ENCODE data around the gene GADD45GIP1.
"Not testable (repeated sequence)": the region's sequence is repeated elsewhere in the genome, so short reads cannot be mapped to it uniquely, and the experiment has no call there.

The GADD45GIP1 gene

GRCh38 chr19:12976109-12976508 lies 19.1 kb upstream of the GADD45GIP1 start:
- not testable (repeated sequence) for H3K4me3 ChIP-seq (ENCODE audit: low read length in 2 of 2); H3K36me3 ChIP-seq (ENCODE audit: control insufficient read depth in 2 of 2, insufficient read depth in 2 of 2, low read length in 2 of 2); H3K27me3 ChIP-seq (ENCODE audit: control insufficient read depth in 2 of 2, insufficient read depth in 2 of 2, low read length in 2 of 2); H3K4me1 ChIP-seq (ENCODE audit: control insufficient read depth in 2 of 2, insufficient read depth in 2 of 2, low read length in 2 of 2); H3K9ac ChIP-seq (ENCODE audit: low read depth in 1 of 2, low read length in 2 of 2); H3K9me3 ChIP-seq (ENCODE audit: control insufficient read depth in 2 of 2, low read length in 2 of 2); H3K27ac ChIP-seq (ENCODE audit: low read depth in 2 of 2, low read length in 2 of 2)

GRCh38 chr19:12975221-12975741 lies 18.3 kb upstream of the GADD45GIP1 start:
- Histone ChIP-seq H3K27ac (ENCODE audit: low read depth in 2 of 2, low read length in 2 of 2) (no peak overlapping the region), H3K9ac (ENCODE audit: low read depth in 1 of 2, low read length in 2 of 2) (no peak overlapping the region), H3K9me3 (ENCODE audit: control insufficient read depth in 2 of 2, low read length in 2 of 2) (no peaks in the 10 kb centered on the region), H3K27me3 (ENCODE audit: control insufficient read depth in 2 of 2, insufficient read depth in 2 of 2, low read length in 2 of 2) (no peaks in the 10 kb centered on the region), H3K36me3 (ENCODE audit: control insufficient read depth in 2 of 2, insufficient read depth in 2 of 2, low read length in 2 of 2) (no peaks in the 10 kb centered on the region), H3K4me1 (ENCODE audit: control insufficient read depth in 2 of 2, insufficient read depth in 2 of 2, low read length in 2 of 2) (no peaks in the 10 kb centered on the region), H3K4me3 (ENCODE audit: low read length in 2 of 2) (no peak overlapping the region)

DNA sequence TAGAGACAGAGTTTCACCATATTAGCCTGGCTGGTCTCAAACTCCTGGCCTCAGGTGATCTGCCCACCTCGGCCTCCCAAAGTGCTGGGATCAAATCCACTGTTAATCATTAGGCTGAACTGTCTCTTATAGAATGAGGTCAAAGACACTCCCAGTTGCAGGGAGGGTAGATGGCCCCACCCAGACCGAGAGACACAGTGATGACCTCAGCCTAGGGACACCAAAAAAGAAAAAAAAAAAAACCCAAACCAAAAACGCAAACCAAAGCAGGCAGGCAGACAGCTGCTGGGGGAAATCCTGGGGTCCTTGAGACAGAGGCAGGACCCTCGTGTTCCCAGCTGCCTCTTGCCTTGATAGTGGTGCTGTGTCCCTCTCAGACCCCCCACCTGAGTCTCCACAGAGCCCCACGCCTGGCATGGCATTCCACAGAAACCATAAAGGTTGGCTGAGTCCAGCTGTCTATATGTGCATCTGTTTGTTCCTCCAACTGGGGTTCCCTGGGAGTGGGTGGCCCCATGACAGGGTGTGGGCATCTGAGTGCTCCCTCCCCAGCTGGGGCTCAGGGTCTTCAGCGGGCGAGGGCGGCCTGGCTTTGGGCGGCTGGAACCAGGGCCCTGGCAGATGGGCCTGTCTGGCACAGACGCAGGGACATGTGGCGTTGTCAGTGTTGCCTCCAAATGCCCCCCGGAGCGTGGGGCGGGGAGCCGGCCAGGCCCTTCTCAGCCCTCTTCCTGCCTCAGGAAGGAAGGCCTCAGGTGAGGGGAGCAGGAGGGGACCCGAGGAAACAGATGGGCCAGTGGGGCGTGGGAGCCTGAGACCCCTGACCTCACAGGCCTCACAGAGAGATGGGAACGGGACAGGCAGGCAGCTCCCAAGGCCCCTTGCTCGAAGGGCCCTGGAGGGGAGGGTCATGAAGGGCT lies 17.5 kb upstream of the GADD45GIP1 start:
- H3K9me3 ChIP-seq (ENCODE audit: control insufficient read depth in 2 of 2, low read length in 2 of 2), result no peaks in the 10 kb centered on the region
- no peaks in the 10 kb centered on the region for H3K27me3 ChIP-seq (ENCODE audit: control insufficient read depth in 2 of 2, insufficient read depth in 2 of 2, low read length in 2 of 2)
- no peak overlapping the region for H3K9ac ChIP-seq (ENCODE audit: low read depth in 1 of 2, low read length in 2 of 2)
- no peaks in the 10 kb centered on the region for H3K36me3 ChIP-seq (ENCODE audit: control insufficient read depth in 2 of 2, insufficient read depth in 2 of 2, low read length in 2 of 2)
- no peaks in the 10 kb centered on the region for H3K4me1 ChIP-seq (ENCODE audit: control insufficient read depth in 2 of 2, insufficient read depth in 2 of 2, low read length in 2 of 2)
- no peak overlapping the region for H3K27ac ChIP-seq (ENCODE audit: low read depth in 2 of 2, low read length in 2 of 2)
- H3K4me3 ChIP-seq (ENCODE audit: low read length in 2 of 2), result no peak overlapping the region

DNA sequence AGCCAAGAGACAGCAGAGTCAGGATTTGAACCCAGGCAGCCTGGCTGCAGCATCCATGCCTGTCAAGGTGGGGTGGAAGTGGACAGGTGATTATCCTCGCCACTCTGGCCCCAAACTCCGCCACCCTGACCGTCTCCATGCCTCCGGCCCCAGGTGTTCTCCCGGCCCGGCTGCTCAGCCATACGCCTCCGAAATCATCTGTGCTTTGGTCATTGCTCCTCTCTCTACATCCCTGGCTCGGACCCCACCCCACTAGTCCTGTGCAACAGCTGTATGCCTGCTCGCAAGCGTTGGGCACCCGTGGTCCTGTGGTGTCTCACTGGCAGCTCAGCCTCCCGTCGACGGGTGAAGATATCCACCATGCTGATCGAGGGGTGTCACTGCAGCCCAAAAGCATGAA lies 16.2 kb upstream of the GADD45GIP1 start:
- H3K27ac ChIP-seq (ENCODE audit: low read depth in 2 of 2, low read length in 2 of 2), result no peak overlapping the region
- H3K27me3 ChIP-seq (ENCODE audit: control insufficient read depth in 2 of 2, insufficient read depth in 2 of 2, low read length in 2 of 2), result no peaks in the 10 kb centered on the region
- H3K4me3 ChIP-seq (ENCODE audit: low read length in 2 of 2), result no peak overlapping the region
- no peak overlapping the region for H3K9ac ChIP-seq (ENCODE audit: low read depth in 1 of 2, low read length in 2 of 2)
- H3K4me1 ChIP-seq (ENCODE audit: control insufficient read depth in 2 of 2, insufficient read depth in 2 of 2, low read length in 2 of 2), result no peaks in the 10 kb centered on the region
- H3K36me3 ChIP-seq (ENCODE audit: control insufficient read depth in 2 of 2, insufficient read depth in 2 of 2, low read length in 2 of 2), result no peaks in the 10 kb centered on the region
- no peaks in the 10 kb centered on the region for H3K9me3 ChIP-seq (ENCODE audit: control insufficient read depth in 2 of 2, low read length in 2 of 2)

GRCh38 chr19:12970070-12970820 lies 13.2 kb upstream of the GADD45GIP1 start:
- Histone ChIP-seq H3K9me3 (ENCODE audit: control insufficient read depth in 2 of 2, low read length in 2 of 2) (no peaks in the 10 kb centered on the region), H3K4me1 (ENCODE audit: control insufficient read depth in 2 of 2, insufficient read depth in 2 of 2, low read length in 2 of 2) (peaks cover under 1 to 4% of the 10 kb centered on the region in 2 donors), H3K27me3 (ENCODE audit: control insufficient read depth in 2 of 2, insufficient read depth in 2 of 2, low read length in 2 of 2) (no peaks in the 10 kb centered on the region), H3K36me3 (ENCODE audit: control insufficient read depth in 2 of 2, insufficient read depth in 2 of 2, low read length in 2 of 2) (no peaks in the 10 kb centered on the region), H3K9ac (ENCODE audit: low read depth in 1 of 2, low read length in 2 of 2) (no peak overlapping the region), H3K4me3 (ENCODE audit: low read length in 2 of 2) (no peak overlapping the region), H3K27ac (ENCODE audit: low read depth in 2 of 2, low read length in 2 of 2) (no peak overlapping the region)

DNA sequence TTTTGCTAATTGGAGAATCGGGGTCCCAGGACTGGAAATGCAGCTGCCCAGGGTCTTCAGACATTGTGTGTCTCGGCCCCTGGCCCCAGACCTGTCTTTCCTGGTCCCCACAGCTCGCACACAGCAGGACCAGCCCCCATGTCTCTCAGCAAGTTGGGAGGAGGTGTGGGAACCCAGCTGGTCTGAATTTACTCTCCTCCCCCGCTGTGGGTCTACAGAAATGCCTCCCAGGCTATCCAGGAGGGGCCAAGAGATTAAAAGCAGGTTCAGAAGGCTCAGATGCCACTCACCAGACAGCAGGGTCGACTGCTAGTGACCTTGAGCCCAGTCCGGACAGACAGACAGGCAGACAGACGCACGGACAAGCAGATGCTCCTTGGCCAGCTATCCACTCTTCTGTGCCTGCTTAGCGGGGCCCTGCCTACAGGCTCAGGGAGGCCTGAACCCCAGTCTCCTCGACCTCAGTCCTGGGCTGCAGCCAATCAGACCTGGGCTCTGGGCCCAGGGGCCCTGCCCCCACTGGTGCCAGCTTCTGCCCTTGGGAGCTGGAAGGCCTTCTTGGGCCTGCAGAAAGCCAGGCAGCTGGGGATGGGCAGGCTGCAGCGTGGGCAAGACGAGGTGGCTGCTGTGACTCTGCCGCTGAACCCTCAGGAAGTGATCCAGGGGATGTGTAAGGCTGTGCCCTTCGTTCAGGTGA lies 12.4 kb upstream of the GADD45GIP1 start, which contains the start of gene DAND5:
TSS of gene DAND5 (plus strand) at position 285 of the 697 bp plus-strand sequence. CDS start at position 370, 85 bp downstream.
- Histone ChIP-seq H3K9ac (ENCODE audit: low read depth in 1 of 2, low read length in 2 of 2) (no peak within 1 kb of the TSS), H3K27ac (ENCODE audit: low read depth in 2 of 2, low read length in 2 of 2) (no peak within 1 kb of the TSS), H3K27me3 (ENCODE audit: control insufficient read depth in 2 of 2, insufficient read depth in 2 of 2, low read length in 2 of 2) (no peaks in the 10 kb centered on the region), H3K4me3 (ENCODE audit: low read length in 2 of 2) (no peak within 1 kb of the TSS), H3K36me3 (ENCODE audit: control insufficient read depth in 2 of 2, insufficient read depth in 2 of 2, low read length in 2 of 2) (no peaks in the 10 kb centered on the region), H3K9me3 (ENCODE audit: control insufficient read depth in 2 of 2, low read length in 2 of 2) (no peaks in the 10 kb centered on the region), H3K4me1 (ENCODE audit: control insufficient read depth in 2 of 2, insufficient read depth in 2 of 2, low read length in 2 of 2) (peaks cover 3 to 7% of the 10 kb centered on the region in 2 donors)

DNA sequence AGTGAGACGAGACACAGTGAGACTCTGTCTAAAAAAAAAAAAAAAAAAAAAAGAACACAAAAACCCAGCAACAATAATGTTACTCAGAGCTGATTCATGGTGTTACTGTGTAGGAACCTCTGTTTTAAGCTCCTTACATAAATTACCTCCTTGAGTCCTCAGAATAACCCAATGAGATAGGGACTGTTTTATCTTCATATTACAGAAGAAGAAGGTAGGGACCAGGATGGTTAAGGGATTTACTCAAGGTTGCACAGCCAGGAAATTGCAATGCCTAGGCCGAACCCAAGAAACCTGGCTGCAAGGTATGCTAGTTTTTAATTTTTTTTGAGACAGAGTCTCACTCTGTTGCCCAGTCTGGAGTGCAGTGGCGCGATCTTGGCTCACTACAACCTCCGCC lies 10.9 kb upstream of the GADD45GIP1 start:
- no peak overlapping the region for H3K9ac ChIP-seq (ENCODE audit: low read depth in 1 of 2, low read length in 2 of 2)
- H3K4me3 ChIP-seq (ENCODE audit: low read length in 2 of 2), result no peak overlapping the region
- no peaks in the 10 kb centered on the region for H3K9me3 ChIP-seq (ENCODE audit: control insufficient read depth in 2 of 2, low read length in 2 of 2)
- H3K27ac ChIP-seq (ENCODE audit: low read depth in 2 of 2, low read length in 2 of 2), result no peak overlapping the region
- H3K27me3 ChIP-seq (ENCODE audit: control insufficient read depth in 2 of 2, insufficient read depth in 2 of 2, low read length in 2 of 2), result no peaks in the 10 kb centered on the region
- H3K4me1 ChIP-seq (ENCODE audit: control insufficient read depth in 2 of 2, insufficient read depth in 2 of 2, low read length in 2 of 2), result peaks cover 3 to 7% of the 10 kb centered on the region in 2 donors
- H3K36me3 ChIP-seq (ENCODE audit: control insufficient read depth in 2 of 2, insufficient read depth in 2 of 2, low read length in 2 of 2), result no peaks in the 10 kb centered on the region

DNA sequence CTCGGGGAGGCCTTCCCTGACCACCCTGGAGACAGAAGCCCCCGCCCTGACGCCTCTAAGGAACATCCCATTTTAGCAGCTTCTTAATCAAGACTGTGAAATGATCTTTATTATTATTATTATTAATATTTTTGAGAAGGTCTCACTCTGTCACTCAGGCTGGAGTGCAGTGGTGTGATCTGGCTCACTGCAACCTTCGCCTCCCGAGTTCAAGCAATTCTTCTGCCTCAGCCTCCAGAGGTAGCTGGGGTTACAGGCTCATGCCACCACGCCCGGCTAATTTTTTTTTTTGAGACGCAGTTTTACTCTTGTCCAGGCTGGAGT lies 8.8 kb upstream of the GADD45GIP1 start:
- Histone ChIP-seq H3K4me3 (ENCODE audit: low read length in 2 of 2) (peak overlapping the region in 1 of 2 donors; percentile 84), H3K9ac (ENCODE audit: low read depth in 1 of 2, low read length in 2 of 2) (peak overlapping the region in 1 of 2 donors; percentile 58), H3K36me3 (ENCODE audit: control insufficient read depth in 2 of 2, insufficient read depth in 2 of 2, low read length in 2 of 2) (no peaks in the 10 kb centered on the region)

GRCh38 chr19:12965017-12965811 lies 8.2 kb upstream of the GADD45GIP1 start:
- Histone ChIP-seq H3K27me3 (ENCODE audit: control insufficient read depth in 2 of 2, insufficient read depth in 2 of 2, low read length in 2 of 2) (no peaks in the 10 kb centered on the region), H3K4me3 (ENCODE audit: low read length in 2 of 2) (peak overlapping the region; percentile 60 to 84), H3K36me3 (ENCODE audit: control insufficient read depth in 2 of 2, insufficient read depth in 2 of 2, low read length in 2 of 2) (no peaks in the 10 kb centered on the region), H3K9me3 (ENCODE audit: control insufficient read depth in 2 of 2, low read length in 2 of 2) (no peaks in the 10 kb centered on the region), H3K4me1 (ENCODE audit: control insufficient read depth in 2 of 2, insufficient read depth in 2 of 2, low read length in 2 of 2) (peaks cover 3 to 7% of the 10 kb centered on the region in 2 donors), H3K9ac (ENCODE audit: low read depth in 1 of 2, low read length in 2 of 2) (peak overlapping the region; percentile 58 to 68), H3K27ac (ENCODE audit: low read depth in 2 of 2, low read length in 2 of 2) (peak overlapping the region; percentile 4 to 58)

More for the DNA sequence above, 8.8 kb upstream of the GADD45GIP1 start:
- H3K27ac ChIP-seq (ENCODE audit: low read depth in 2 of 2, low read length in 2 of 2), result peak overlapping the region in 1 of 2 donors; percentile 58
- H3K4me1 ChIP-seq (ENCODE audit: control insufficient read depth in 2 of 2, insufficient read depth in 2 of 2, low read length in 2 of 2), result peaks cover 3 to 7% of the 10 kb centered on the region in 2 donors
- no peaks in the 10 kb centered on the region for H3K27me3 ChIP-seq (ENCODE audit: control insufficient read depth in 2 of 2, insufficient read depth in 2 of 2, low read length in 2 of 2)
- H3K9me3 ChIP-seq (ENCODE audit: control insufficient read depth in 2 of 2, low read length in 2 of 2), result no peaks in the 10 kb centered on the region

Data from mucosa of rectum (tissue), 2 donors.